ENCODE results near the gene CRAMP1.

CRAMP1 gene

DNA sequence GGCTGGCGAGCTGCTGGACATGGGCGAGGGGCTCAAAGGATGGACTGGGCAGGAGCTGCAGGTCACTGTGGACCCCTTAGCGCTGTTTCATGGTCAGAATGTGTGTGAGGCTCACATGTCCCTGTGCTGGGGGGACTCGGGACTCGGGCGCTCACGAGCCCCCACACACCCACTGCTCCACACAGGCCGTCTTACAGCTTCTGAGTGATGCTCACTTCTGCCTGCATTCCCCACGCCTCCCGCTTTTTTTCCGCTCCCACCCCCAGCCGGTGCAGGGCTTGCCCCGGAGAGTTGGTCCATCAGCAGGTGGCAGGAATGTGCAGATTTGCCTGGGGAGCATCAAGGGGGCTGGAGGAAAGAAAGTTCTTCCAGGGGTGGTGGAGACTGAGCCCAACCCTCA, 45.7 kb downstream of the CRAMP1 start:
- no peak for DNase-seq (ENCODE audit: low read depth)

DNA sequence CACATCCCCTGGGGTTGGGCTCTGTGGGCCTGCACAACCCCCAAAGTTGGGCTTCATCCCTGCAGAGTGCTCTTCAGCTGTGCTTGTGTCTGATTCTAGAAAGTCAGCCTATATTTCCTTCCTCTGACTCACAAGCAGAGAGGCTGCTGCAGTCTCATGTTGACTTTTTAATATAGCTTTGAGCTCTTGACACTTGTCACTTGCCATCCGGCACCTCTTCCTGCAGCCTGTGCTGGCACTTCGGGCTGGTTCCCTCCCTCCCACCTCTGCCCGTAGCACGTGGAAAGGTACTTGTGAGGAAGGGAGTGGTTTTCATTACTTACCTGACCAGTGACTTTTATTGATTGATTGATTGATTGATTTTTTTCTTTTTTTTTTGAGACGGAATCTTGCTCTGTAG, 46.9 kb downstream of the CRAMP1 start:
- no peak for DNase-seq (ENCODE audit: low read depth)

DNA sequence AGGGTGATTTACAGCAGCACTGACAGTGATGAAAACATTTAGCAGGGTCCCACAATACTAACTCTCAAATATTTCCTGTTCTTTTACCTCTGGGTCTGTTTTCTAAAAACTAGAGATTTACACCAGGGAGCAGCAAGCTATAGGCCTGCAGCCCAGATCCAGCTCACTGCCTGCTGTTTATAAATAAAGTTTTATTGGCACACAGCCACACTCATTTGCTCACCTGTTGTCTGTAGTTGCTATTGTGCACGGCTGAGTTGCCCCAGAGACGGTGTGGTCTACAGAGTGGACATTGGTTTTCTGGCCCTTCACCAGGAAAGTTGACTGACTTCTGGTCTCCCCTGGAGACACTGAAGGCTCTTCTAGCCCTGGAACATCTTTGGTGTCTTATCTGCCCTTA, 49.7 kb downstream of the CRAMP1 start:
- no peak for DNase-seq (ENCODE audit: low read depth)

DNA sequence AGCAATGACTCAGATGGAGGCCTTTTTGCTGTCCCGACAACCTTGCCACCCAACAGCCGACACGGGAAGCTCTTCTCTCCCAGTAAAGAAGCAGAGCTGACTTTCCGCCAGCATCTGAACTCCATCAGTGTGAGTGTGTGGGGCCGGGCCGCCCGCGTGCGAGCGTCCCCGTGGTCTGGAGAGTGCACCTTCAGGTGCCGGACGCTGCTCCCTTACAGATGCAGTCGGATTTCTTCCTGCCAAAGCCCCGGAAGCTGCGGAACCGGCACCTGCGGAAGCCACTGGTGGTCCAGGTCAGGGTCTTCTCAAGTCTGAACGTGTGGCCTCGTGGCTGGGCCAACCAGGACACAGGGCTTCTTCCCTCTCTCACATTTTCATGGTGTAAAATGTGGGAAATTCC, 50.4 kb downstream of the CRAMP1 start:
- no peak for DNase-seq (ENCODE audit: low read depth)

DNA sequence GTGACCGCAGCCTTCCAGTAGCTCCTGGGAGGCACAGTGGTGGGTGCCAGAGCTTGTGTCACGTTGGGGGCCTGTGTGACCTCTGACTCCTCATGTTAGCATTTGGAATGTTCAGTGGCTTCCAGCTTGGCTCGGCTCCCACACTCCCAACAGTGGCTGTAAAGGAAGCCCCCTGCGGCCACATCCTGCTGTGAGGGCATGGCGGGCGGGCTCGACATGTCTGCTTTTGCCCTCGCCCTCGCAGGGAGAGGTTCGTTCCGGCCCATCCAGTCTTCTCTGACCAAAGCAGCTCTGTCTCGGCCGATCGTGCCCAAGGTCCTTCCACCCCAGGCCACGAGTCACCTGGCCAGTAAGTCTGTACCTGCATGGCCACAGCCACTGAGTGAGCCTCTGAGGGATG, 53.7 kb downstream of the CRAMP1 start:
- DNase-seq (ENCODE audit: low read depth) = no peak

DNA sequence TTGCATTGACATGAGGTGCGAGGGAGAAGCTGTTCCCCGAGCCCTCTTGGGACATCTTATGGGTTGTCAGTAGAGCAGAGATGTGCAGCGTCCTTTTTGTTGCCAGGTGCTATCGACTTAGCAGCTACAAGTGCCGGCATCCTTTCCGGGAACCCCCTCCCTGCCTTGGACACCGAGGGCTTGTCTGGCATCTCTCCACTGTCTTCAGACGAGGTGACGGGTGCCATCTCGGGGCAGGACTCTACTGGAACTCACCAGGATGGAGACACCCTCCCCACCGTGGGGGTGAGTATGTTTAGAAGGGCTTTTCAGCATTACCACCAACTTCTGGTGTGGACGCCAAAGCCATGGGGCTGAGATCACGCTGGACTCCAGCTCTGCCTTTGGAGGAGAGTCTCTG, 54.2 kb downstream of the CRAMP1 start:
- DNase-seq (ENCODE audit: low read depth) = no peak

DNA sequence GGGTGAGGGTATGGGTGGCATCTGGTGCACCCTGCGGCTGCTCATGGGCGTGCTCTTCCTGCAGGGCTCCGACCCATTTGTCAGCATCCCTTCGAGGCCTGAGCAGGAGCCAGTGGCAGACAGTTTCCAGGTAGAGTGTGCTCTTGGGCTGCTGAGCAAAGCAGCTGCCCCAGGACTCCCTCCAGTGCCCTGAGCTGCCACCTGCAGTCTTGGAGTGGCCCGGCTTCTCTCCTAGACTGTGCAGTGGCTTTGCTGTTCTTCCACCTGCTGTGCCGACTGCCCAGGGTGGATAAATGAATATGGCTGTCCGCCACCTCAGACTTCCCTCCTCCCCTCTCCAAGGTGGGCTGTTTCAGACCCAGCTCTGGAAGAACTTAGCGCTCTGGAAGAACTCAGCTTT, 55.1 kb downstream of the CRAMP1 start:
- DNase-seq (ENCODE audit: low read depth) = no peak

DNA sequence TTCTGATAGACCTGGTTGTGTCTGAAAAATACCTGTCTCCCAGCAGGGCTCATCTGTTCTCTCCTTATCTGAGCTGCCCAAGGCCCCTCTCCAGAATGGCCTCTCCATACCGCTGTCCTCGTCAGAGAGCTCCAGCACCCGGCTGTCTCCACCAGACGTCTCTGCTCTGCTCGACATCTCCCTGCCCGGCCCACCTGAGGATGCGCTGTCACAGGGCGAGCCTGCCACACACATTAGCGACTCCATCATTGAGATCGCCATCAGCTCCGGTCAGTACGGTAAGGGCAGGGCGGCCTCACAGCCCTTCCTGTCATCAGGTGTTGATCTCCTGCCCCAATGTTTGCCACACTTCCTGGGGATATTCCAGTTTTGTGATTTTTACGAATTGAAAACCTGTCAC, 55.8 kb downstream of the CRAMP1 start:
- DNase-seq (ENCODE audit: low read depth) = no peak

DNA sequence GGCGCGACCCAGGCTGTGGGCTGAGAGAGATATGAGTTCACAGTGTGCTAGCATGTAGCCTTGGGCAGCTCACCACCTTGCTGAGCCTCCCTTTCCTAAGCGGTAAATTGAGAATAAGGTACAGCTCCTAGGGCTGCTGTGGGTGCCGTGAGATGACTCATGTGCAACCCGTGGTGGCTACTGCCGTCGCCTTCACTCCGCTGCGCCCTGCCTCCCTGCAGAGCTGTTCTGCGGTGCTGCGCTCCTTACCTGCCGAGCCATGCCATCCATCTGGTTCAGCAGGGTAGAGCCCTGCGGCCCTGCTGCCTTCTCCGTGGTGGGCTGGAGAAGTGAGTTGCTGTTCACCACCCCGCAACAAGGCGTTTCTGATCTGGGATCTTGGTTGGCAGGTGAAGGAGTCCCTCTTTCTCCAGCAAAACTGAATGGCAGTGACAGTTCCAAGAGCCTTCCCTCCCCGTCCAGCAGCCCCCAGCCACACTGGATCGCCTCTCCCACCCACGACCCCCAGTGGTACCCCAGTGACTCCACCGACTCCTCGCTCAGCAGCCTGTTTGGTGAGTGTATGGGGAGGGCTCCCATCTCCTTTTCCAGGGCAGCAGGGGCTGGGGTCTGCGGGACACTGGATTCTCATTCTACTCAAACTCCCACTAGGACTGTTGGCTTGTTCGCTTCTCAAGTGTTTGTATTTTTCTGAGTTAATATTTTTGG, 56.6 kb downstream of the CRAMP1 start:
- no peak for DNase-seq (ENCODE audit: low read depth)

DNA sequence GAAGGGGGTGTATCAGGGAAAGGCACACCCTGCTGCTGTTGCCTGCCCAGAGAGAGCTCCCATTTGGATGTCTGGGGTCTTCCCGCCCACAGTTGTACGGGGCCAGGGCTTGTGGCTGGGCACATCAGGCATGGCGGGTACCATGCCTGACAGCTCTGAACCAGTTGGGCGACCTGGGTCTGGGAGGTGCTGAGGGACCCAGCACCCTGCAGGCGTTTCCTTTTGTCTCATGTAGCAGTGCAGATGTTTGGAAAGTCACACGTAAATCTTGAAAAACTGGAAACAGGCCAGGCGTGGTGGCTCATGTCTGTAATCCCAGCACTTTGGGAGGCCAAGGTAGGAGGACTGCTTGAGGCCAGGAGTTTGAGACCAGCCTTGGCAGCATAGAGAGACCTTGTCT, 57.5 kb downstream of the CRAMP1 start:
- no peak for DNase-seq (ENCODE audit: low read depth)

DNA sequence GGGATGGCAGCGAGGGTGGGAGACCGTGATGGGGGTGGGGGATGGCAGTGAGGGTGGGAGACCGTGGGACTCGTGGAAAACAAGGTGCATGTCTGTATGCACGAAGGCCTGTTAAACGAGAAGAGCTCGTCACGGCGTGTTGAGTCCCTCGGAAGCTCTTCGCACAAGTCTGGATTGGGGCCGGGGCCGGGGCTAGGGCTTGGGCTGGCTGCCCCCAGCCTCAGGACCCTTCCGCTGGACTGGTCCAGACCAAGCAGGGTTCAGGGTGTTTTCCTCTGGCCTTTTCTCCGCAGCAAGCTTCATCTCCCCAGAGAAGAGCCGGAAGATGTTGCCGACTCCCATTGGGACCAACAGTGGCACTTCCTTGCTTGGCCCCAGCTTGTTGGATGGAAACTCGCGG, 58.2 kb downstream of the CRAMP1 start:
- DNase-seq (ENCODE audit: low read depth) = no peak

DNA sequence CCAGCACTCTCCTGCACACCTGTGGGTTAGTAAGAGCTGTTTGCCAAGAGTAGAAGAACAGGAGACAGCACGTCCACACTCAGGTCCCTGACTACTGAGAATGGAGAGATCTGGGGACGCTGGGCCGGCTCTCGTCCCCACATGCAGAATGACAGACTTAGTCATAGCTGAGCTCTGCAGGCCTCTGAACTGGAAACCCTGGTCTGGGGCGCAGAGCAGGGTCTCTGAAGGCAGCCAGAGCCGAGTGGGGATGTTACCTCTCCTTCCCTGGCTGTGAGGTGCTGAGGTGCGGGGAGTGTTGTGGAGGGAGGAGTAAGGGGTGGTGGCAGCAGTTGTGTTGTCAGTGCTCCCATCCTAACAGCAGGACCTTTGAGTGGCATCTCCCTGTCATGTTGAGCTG, 58.7 kb downstream of the CRAMP1 start:
- DNase-seq (ENCODE audit: low read depth) = no peak

DNA sequence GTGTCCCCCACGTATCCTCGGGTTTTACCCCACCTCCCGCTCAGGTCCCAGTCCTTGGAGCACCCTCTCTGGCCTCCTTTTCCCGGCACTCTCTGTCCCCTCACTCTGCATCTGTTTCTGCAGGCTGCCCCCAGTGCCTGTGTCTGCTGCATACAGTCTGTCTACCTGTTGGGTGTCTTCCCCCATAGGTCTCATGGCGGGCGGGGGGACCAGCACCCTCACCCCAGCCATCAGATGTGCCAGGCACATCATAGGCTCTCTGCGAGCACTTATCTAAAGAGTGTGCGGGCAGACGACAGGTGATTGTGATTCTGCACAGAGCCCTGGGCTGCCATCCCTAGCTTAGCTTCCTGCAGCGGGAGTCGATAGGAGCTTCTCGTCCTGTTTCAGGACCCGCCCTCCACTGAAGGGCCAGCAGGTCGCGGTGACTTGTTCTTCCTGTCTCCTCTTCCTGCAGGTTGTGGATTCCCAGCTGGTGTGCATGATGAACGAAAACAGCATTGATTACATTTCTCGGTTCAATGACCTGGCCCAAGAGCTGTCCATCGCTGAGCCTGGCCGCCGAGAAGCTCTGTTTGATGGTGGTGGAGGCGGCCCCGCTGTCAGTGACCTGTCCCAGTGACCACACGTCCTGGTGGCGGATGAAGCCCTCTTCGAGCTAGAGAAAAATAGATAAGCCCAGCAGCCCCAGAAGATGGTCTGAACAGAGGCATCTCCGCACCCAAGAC, 61.4 kb downstream of the CRAMP1 start:
- no peak for DNase-seq (ENCODE audit: low read depth)

DNA sequence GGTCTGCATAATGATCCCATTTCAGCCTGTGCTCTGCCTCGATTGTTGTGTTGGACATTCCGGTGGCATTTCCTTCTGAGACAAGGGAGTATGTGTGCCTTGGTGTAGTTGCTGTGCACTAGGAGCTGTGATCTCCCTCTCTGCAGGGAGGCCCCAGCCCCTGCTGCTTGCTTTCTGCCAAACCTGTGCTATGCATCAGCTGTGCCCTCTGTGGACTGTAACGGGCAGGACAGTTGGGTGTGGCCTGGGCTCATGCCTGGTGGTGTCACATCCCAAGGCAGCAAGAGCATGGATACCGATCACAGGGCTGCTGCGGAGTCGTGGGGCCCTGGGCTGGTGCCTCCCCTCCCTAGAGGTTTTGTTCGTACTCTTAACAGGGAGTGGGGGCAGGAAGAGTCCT, 62.1 kb downstream of the CRAMP1 start:
- DNase-seq (ENCODE audit: low read depth) = no peak

DNA sequence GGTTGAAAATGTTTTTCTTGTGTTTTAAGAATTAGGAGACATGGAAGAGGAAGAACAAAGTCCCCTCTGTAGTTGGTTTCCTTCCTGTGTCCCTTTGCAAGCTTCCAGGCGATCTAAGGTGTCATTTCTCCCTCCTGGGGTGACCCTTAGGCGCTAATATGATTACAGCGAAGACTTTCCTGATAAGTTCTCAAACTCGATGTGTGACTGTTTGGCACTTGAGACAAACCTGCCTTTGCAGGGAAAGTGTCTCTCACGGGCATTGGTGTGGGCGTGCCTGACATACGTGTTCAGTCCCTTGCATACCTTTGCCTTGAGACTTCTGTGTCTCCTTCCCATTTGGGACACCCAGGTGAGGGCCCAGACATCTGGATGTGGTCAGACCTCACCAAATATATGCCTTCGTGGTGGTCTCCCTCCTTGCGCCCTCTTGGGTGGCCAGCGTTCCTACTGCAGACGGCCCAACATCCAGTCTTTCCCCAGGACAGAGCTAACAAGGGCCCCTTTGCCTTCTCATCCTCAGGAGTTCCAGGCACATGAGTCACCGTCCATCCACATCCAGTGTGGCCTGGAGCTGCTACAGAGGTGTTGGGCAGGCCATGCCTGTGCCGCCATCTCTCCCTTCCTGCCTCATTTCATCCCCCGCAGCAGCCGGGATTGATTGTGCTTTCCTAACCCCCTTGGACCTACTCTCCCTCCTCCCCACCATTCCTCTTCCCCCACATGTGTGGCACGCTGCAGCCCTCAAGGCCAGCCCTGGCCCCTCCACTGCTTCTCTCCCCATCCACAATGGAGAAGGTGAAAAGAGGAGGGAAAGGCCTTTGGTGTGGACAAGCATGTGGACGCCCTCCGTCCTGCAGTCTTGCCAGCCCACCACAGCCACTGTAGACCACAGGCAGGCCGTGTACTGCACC, 62.8 kb downstream of the CRAMP1 start:
- DNase-seq (ENCODE audit: low read depth) = no peak

DNA sequence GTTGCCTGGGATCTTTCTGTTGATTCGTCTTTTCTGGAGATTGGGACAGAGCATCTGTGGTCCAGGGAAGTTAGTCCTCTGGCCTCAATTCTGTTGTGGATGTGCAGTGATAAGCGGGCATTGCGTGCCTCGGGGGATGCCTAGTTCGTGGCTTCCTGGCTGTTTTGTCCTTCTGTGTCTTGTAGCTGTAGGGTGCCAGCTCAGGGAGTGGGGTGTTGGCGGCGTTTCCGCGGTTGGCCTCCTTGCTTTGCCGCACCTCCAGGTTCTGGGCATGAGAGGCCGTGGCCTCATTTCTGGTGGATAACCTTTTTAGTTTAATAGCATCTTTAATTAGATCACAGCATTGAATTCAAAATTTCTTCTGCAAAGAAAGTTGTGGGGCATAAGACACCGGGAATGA, 64.5 kb downstream of the CRAMP1 start:
- no peak for DNase-seq (ENCODE audit: low read depth)

DNA sequence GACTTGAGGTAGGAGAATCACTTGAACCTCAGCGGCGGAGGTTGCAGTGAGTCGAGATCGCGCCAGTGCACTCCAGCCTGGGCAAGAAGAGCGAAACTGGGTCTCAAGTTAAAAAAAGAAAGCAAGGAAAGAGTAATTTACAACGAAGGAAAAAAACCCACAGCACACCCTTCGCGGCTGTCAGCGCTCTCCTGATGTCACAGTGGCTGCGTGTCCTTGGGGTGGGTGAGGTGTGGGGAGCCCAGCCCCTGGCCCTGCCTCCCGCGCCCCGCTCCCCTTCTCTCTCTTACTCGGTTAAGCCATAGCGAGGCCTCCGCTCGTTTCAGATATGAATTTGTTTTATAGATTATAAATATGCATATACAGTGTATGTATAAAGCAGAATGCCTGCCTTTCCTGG, 65.2 kb downstream of the CRAMP1 start:
- no peak for DNase-seq (ENCODE audit: low read depth)

DNA sequence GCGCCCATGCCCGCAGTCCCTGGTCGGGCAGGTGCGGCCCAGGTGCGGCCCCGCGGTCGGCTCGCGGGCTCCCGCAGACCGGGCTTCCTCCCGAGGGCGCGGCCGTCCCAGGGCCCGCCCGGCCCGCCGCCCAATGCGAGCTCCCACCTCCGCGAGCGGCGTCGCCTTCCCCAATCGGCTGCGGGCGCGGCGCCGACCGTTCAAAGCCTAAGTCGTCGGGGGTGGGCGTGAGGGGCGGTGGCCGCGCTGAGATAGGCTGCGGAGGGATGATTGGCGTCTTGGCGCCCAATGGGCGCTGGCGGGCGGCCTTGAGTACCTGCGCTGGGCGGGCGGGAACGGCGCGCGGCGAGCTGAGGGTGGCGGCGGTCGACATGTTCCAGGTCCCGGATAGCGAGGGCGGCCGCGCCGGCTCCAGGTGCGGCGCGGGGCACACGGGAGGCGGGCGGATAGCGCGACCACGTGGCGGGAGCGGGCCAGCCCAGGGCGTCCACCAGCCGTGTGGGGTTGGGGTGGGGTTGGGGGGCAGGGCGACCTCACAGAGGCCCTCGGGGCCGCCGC, 65.9 kb downstream of the CRAMP1 start, which contains the start of gene JPT2:
Gene JPT2 (plus strand): TSS at position 338 of the 558 bp plus-strand sequence. CDS start 34 bp downstream, at position 372.
- DNase-seq (ENCODE audit: low read depth) = peak; percentile 92

DNA sequence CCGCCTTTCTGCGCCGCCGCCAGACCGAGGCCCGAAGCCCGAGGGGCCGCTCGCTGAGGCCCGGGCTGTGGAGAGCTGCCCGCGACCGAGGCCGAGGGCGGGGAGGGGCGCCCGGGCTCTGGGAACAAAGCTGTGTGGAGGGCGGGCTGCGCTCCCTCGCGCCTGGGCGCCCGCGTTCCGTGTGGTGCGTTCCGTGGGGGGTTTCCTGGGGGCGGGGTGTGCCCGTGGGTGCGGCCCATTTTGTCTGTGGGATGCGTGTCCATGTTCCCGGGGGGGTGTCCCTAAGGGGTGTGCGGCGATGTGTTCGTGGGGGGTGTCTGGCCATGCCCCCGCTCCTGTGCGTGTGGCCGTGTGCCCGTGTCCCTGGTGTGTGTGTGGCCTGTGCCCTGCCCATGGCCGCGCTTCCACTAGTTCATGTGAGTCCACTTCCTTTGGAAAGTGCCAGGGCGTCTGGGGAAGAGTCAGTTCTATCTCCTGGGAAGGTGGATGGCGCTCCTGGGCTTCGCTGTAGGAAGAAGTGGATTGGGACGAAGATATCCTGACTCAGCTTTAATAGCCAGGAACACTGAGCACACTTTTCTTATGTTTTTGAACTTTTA, 66.4 kb downstream of the CRAMP1 start:
- DNase-seq (ENCODE audit: low read depth) = peak; percentile 18

DNA sequence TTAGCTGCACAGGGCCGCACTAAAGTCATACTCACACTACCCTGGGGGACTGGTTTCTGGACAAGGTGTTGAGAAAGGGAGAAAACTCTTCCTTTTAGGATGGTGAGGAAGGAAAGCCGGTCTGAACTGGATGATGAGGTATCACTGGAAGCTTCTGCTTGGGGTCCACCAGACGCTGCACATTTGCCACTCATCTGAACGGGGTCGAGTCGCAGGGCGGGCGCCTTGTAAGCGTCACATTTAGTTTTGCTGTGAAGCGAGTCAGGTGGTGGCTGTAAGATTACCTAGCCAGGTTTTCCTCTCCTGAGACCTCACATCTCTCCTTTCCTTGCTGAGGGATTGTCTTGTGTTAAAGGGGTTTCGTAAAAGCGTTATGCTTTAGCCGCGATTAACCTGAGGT, 68.2 kb downstream of the CRAMP1 start:
- no peak for DNase-seq (ENCODE audit: low read depth)

DNA sequence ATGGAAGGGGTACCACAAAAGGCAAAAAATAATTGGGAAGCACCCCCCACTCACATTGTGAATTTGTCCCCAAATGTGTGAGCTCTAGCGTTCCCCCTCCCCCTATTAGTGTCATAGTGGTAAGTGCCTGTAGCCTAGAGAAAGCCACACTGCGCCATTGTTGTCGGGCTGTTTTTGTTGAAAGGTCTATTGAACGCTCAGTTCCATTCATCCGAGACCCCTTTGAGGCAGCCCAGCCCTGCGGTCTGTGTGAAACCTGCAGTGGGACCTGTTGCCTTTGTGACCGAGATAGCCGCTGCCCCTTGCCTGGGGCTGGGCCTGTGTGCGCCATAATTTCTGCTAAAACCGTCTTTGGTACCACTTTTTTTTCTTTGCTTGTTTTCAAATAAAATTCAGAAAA, 68.9 kb downstream of the CRAMP1 start:
- DNase-seq (ENCODE audit: low read depth) = no peak
